Upper lobe of left lung (tissue), 4 donors: Measurements from ENCODE around the gene PHEX.

Source experiments
- CTCF ChIP-seq, 6 experiments: fragments of 450-650 bp in 4 of 6; fragments of 200-600 bp in 2 of 6; sonication (generic) in 2 of 6; IDR thresholded peaks; one replicate each; pipeline ENCODE4 v1.5.1; 2016 to 2019; ENCODE audit warnings: antibody characterized with exemption in 6 of 6
- POLR2A ChIP-seq, 4 donors: fragments of 450-650 bp; IDR thresholded peaks; one replicate each; pipeline ENCODE4 v1.5.1; 2016 to 2017; ENCODE audit warnings: antibody characterized with exemption in 4 of 4, mild to moderate bottlenecking in 2 of 4

DNA sequence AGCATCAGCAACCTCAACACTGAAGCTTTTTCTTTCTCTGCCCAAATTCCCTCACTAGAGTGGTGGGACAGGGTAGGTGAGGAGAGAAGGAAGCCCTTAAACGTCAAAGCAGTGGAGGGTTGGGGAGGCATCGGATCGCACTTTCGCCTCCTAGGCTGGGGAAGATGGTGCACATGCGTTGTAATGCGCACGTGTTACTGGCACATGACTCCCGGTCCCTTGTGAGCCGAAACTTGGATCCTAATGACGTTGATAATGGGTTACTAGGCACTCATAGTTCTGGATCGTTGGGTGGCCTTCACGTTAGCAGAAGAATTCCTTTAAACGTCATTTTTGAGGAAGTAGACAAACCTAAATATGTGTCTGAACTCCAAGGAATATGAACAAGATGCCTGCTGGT is 240.5 kb downstream of the PHEX start, which contains the start of gene CBLL2:
- TF ChIP-seq CTCF (IDR thresholded peaks at IDR 0.05) = no peak
- no peak for TF ChIP-seq POLR2A (IDR thresholded peaks at IDR 0.05)
